HEK293 (cell line): ENCODE measurements around the gene LTN1.

ENCODE experiments used
- CTCF ChIA-PET: fragments of 350-600 bp; formaldehyde crosslinking; extraction: SDS; loops from one replicate; lab custom pipeline; 2021; ENCODE audit warnings: antibody characterized with exemption; lab: Yijun Ruan, JAX
- POLR2A ChIA-PET: fragments of 300-600 bp; formaldehyde crosslinking; extraction: SDS; loops from one replicate; lab custom pipeline; 2020; ENCODE audit warnings: antibody characterized with exemption, inconsistent platforms; lab: Yijun Ruan, JAX
- H3K27ac ChIP-seq: fragments of 200-500 bp; sonication (Bioruptor generic); 2 replicates; pipeline ENCODE4 v1.5.1; 2014; ENCODE audit warnings: low read depth, low read length, control low read depth, inconsistent platforms; ENCODE audit errors: extremely low read depth
- H3K36me3 ChIP-seq, 2 experiments: fragments of 200-500 bp in 1 of 2; sonication (Bioruptor generic) in 1 of 2; 1 replicate in 1 of 2; 2 replicates in 1 of 2; pipeline ENCODE4 v1.5.1; 2014 to 2017; ENCODE audit warnings: inconsistent platforms in 2 of 2, low read length in 2 of 2; ENCODE audit not compliant: control insufficient read depth in 2 of 2, insufficient read depth in 1 of 2
- H3K4me1 ChIP-seq: fragments of 200-500 bp; sonication (Bioruptor generic); 2 replicates; pipeline ENCODE4 v1.5.1; 2014; ENCODE audit warnings: mild to moderate bottlenecking, low read length, inconsistent platforms; ENCODE audit not compliant: control insufficient read depth, insufficient read depth
- H3K4me3 ChIP-seq: 2 replicates; pipeline ENCODE4 v1.5.1; 2011; ENCODE audit warnings: low read depth, mild to moderate bottlenecking, control low read depth, low read length, moderate library complexity
- H3K9me3 ChIP-seq: fragments of 200-500 bp; sonication (Bioruptor generic); 2 replicates; pipeline ENCODE4 v1.5.1; 2014; ENCODE audit warnings: low read depth, low read length, inconsistent platforms; ENCODE audit not compliant: control insufficient read depth, insufficient read depth
- BCL11A ChIP-seq: fragments of 450-650 bp; formaldehyde crosslinking; IDR thresholded peaks from 2 replicates; pipeline ENCODE4 v1.5.1; 2016; ENCODE audit warnings: low read depth, missing biosample characterization, missing genetic modification characterization
- HIC1 ChIP-seq: fragments of 450-650 bp; formaldehyde crosslinking; IDR thresholded peaks from 2 replicates; pipeline ENCODE4 v1.5.1; 2016; ENCODE audit warnings: missing biosample characterization, missing genetic modification characterization
- INSM2 ChIP-seq: fragments of 450-650 bp; formaldehyde crosslinking; IDR thresholded peaks from 2 replicates; pipeline ENCODE4 v1.5.1; 2016; ENCODE audit warnings: missing biosample characterization, missing genetic modification characterization
- MYNN ChIP-seq: fragments of 450-650 bp; formaldehyde crosslinking; IDR thresholded peaks from 2 replicates; pipeline ENCODE4 v1.5.1; 2016; ENCODE audit warnings: missing biosample characterization, missing genetic modification characterization, borderline replicate concordance
- MZF1 ChIP-seq: fragments of 450-650 bp; formaldehyde crosslinking; IDR thresholded peaks from 2 replicates; pipeline ENCODE4 v1.5.1; 2017; ENCODE audit warnings: missing biosample characterization, missing genetic modification characterization, borderline replicate concordance
- PRDM6 ChIP-seq: fragments of 450-650 bp; formaldehyde crosslinking; IDR thresholded peaks from 2 replicates; pipeline ENCODE4 v1.5.1; 2017; ENCODE audit warnings: missing biosample characterization, missing genetic modification characterization
- SETDB1 ChIP-seq: IDR thresholded peaks from one replicate; pipeline ENCODE4 v1.6.1; 2017; ENCODE audit warnings: mild to moderate bottlenecking, low read length, moderate library complexity, mixed read lengths; ENCODE audit not compliant: insufficient read length
- SP2 ChIP-seq: fragments of 450-650 bp; formaldehyde crosslinking; IDR thresholded peaks from 2 replicates; pipeline ENCODE4 v1.5.1; 2016; ENCODE audit warnings: missing biosample characterization, missing genetic modification characterization
- TCF7L2 ChIP-seq: IDR thresholded peaks from 2 replicates; pipeline ENCODE4 v1.6.1; 2011; ENCODE audit warnings: low read depth, mild to moderate bottlenecking, inconsistent platforms, low read length, moderate library complexity, borderline replicate concordance
- ZBTB6 ChIP-seq: fragments of 450-650 bp; formaldehyde crosslinking; IDR thresholded peaks from 2 replicates; pipeline ENCODE4 v1.5.1; 2017; ENCODE audit warnings: missing biosample characterization, missing genetic modification characterization
- ZNF133 ChIP-seq: fragments of 450-650 bp; formaldehyde crosslinking; IDR thresholded peaks from 2 replicates; pipeline ENCODE4 v1.5.1; 2016; ENCODE audit warnings: missing biosample characterization, missing genetic modification characterization
- ZNF138 ChIP-seq: fragments of 450-650 bp; formaldehyde crosslinking; IDR thresholded peaks from 2 replicates; pipeline ENCODE4 v1.5.1; 2016; ENCODE audit warnings: missing biosample characterization, missing genetic modification characterization, borderline replicate concordance
- ZNF202 ChIP-seq: fragments of 450-650 bp; formaldehyde crosslinking; IDR thresholded peaks from 2 replicates; pipeline ENCODE4 v1.5.1; 2016; ENCODE audit warnings: missing biosample characterization, missing genetic modification characterization, borderline replicate concordance
- ZNF558 ChIP-seq: fragments of 450-650 bp; formaldehyde crosslinking; IDR thresholded peaks from 2 replicates; pipeline ENCODE4 v1.5.1; 2016; ENCODE audit warnings: missing biosample characterization, missing genetic modification characterization
- ZNF677 ChIP-seq: fragments of 450-650 bp; IDR thresholded peaks from 2 replicates; pipeline ENCODE4 v1.5.0; 2018; ENCODE audit warnings: missing biosample characterization, mild to moderate bottlenecking, missing genetic modification characterization, moderate library complexity
- ZNF785 ChIP-seq: fragments of 450-650 bp; formaldehyde crosslinking; IDR thresholded peaks from 2 replicates; pipeline ENCODE4 v1.5.1; 2016; ENCODE audit warnings: missing biosample characterization, missing genetic modification characterization

LTN1 gene

GRCh38 chr21:29030909-29031308 is 38.2 kb upstream of the LTN1 start:
- POLR2A ChIA-PET = no interaction called here
- H3K36me3 ChIP-seq = peaks cover 65 to 74% of the 10 kb centered on the region in 2 experiments
- H3K27ac ChIP-seq = no peak overlapping the region

GRCh38 chr21:29029524-29029923 is 36.8 kb upstream of the LTN1 start:
- CTCF ChIA-PET = interaction anchor here (0.9 to 1.1 kb wide), 2 partner anchors 10 to 20 kb away, joined by 3 to 7 read pairs; no protein-coding TSS in a partner anchor
- H3K4me3 ChIP-seq = no peak overlapping the region
- no peak overlapping the region for H3K27ac ChIP-seq
- peaks cover 51 to 61% of the 10 kb centered on the region in 2 experiments for H3K36me3 ChIP-seq
- TF ChIP-seq MYNN (tag by site-specific recombination) (no peak), INSM2 (tag by site-specific recombination) (no peak), ZBTB6 (tag by site-specific recombination) (no peak), ZNF133 (tag by site-specific recombination) (no peak), MZF1 (tag by site-specific recombination) (no peak), ZNF677 (tag by site-specific recombination) (no peak), ZNF785 (tag by site-specific recombination) (no peak), PRDM6 (tag by site-specific recombination) (no peak), TCF7L2 (no peak), HIC1 (tag by site-specific recombination) (no peak), ZNF558 (no peak), ZNF138 (tag by site-specific recombination) (no peak)
- POLR2A ChIA-PET = interaction anchor here (1.7 kb wide), 1 partner anchor 10 kb away, joined by 5 read pairs; the partner anchor contains the start of gene RWDD2B
- H3K4me1 ChIP-seq = peaks cover 5% of the 10 kb centered on the region; the same call in 1 of the 2 replicates
- no peaks in the 10 kb centered on the region for H3K9me3 ChIP-seq

More at GRCh38 chr21:29030909-29031308, 38.2 kb upstream of the LTN1 start:
- CTCF ChIA-PET = no interaction called here
- Histone ChIP-seq H3K4me3 (no peak overlapping the region), H3K4me1 (peaks cover 2% of the 10 kb centered on the region; the same call in 1 of the 2 replicates), H3K9me3 (no peaks in the 10 kb centered on the region)
- TF ChIP-seq BCL11A (tag by site-specific recombination) (no peak), SP2 (no peak), SETDB1 (no peak), ZNF202 (no peak)
